ENCODE measurements around the gene PHLDB2. TPM values are rescaled to one million over a fixed set of nuclear protein-coding genes. Genes with fewer than 3 reads are reported as not detected.

Gene PHLDB2
- total RNA-seq, 1 donor from 2014 or later: 59.1 TPM

DNA sequence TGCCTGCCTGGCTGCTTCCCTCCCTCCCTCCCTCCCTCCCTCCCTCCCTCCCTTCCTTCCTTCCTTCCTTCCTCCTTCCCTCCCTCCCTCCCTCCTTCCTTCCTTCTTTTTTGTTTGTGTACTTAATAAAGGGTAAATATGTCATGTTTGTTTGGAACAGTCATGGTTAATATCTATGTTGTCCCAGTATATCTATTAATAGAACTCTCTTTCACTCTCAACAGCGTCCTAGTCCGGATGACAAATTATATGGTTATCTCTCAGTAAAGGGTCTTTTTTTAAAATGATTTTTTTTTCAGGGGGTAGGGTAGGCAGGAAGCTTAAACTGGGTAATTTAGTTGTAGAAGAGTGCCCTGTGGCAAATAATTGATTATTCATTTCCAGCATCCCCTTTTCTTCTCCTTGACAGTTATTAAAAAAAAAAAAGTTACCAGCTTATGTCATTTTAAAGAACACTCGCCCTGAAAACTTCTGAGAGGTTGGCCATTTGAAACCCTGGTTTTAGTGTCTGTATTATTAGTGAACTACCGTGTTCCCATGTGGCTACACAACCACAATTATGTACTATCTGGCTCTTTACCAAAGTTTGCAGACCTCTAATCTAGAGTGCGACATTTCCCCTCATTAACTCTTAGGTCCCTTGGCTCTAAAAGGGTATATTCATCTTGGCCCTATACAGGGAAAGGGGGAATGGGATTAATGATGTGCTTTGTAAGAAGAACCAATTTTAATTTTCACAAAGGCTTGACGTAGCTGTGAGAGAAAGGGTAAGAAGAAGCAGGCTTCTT lies 153.3 kb downstream of the PHLDB2 start:
- Mint-ChIP-seq H3K36me3 (ENCODE audit: insufficient read depth) (no peaks in the 10 kb centered on the region), H3K4me1 (ENCODE audit: low read depth) (peaks cover 2% of the 10 kb centered on the region), H3K9me3 (ENCODE audit: low read depth) (no peaks in the 10 kb centered on the region), H3K4me3 (ENCODE audit: low read depth) (no peak overlapping the region), H3K27ac (peak overlapping the region; percentile 43), H3K27me3 (no peaks in the 10 kb centered on the region)
- TF ChIP-seq, protein P1, sequence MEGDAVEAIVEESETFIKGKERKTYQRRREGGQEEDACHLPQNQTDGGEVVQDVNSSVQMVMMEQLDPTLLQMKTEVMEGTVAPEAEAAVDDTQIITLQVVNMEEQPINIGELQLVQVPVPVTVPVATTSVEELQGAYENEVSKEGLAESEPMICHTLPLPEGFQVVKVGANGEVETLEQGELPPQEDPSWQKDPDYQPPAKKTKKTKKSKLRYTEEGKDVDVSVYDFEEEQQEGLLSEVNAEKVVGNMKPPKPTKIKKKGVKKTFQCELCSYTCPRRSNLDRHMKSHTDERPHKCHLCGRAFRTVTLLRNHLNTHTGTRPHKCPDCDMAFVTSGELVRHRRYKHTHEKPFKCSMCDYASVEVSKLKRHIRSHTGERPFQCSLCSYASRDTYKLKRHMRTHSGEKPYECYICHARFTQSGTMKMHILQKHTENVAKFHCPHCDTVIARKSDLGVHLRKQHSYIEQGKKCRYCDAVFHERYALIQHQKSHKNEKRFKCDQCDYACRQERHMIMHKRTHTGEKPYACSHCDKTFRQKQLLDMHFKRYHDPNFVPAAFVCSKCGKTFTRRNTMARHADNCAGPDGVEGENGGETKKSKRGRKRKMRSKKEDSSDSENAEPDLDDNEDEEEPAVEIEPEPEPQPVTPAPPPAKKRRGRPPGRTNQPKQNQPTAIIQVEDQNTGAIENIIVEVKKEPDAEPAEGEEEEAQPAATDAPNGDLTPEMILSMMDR (IDR thresholded peaks at IDR 0.05; ENCODE audit: unreplicated experiment): no peak
- no peak for DNase-seq (ENCODE audit: low spot score, unreplicated experiment)

DNA sequence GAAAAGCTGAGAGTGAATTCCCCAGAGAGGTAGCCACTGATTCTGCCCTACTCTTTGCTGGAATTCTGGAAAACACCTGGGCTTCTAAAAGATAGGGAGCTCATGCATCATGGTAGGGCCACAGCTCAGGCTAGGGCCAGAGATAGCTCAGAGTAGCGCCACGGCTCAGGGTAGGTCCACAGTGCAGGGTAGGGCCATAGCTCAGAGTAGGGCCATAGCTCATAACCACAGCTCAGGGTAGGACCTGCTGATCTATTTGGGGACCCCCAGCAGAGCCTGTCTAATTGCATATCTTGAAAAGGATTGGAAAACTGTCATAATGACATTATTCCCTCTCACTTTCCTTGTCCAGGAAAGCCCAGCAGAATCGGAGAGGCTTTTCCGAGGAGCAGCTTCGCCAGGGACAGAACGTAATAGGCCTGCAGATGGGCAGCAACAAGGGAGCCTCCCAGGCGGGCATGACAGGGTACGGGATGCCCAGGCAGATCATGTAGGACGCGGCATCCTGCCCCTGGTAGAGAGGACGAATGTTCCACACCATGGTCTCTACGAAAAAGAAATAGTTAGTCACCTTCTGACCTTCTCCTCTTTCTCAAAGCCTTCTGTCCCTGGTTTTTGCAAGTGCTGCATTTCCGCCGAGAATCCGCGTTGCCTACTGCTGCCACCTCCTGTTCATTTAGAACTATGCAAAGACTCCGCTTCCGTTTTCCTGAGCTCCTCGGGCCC lies 154.2 kb downstream of the PHLDB2 start:
- Mint-ChIP-seq H3K27ac (no peak overlapping the region), H3K4me1 (ENCODE audit: low read depth) (peaks cover 2% of the 10 kb centered on the region), H3K36me3 (ENCODE audit: insufficient read depth) (no peaks in the 10 kb centered on the region), H3K4me3 (ENCODE audit: low read depth) (no peak overlapping the region), H3K9me3 (ENCODE audit: low read depth) (no peaks in the 10 kb centered on the region), H3K27me3 (no peaks in the 10 kb centered on the region)
- TF ChIP-seq, protein P1 (IDR thresholded peaks at IDR 0.05; ENCODE audit: unreplicated experiment): peak; percentile 74
- DNase-seq (ENCODE audit: low spot score, unreplicated experiment): peak; percentile 26

DNA sequence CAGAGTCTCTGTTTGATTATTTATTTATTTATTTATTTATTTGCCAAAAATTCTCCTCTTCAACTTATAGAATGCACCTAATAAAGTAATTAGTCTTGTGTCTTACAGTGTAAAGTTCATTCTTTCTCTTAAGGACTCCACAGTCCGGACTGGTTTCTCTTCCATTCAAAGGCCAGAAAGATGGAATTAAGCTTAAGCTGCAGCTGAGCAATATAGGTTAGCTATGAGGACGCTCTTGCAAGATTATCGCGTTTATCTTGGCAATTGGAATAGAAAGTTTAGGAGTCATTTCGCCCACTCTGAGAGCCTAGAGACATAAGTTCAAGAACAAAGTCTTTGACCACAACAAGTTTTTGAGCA lies 154.7 kb downstream of the PHLDB2 start:
- no peak for DNase-seq (ENCODE audit: low spot score, unreplicated experiment)
- TF ChIP-seq, protein P1 (IDR thresholded peaks at IDR 0.05; ENCODE audit: unreplicated experiment): no peak
- Mint-ChIP-seq H3K27ac (no peak overlapping the region), H3K4me3 (ENCODE audit: low read depth) (no peak overlapping the region), H3K4me1 (ENCODE audit: low read depth) (peaks cover 2% of the 10 kb centered on the region), H3K27me3 (no peaks in the 10 kb centered on the region), H3K36me3 (ENCODE audit: insufficient read depth) (no peaks in the 10 kb centered on the region), H3K9me3 (ENCODE audit: low read depth) (no peaks in the 10 kb centered on the region)

DNA sequence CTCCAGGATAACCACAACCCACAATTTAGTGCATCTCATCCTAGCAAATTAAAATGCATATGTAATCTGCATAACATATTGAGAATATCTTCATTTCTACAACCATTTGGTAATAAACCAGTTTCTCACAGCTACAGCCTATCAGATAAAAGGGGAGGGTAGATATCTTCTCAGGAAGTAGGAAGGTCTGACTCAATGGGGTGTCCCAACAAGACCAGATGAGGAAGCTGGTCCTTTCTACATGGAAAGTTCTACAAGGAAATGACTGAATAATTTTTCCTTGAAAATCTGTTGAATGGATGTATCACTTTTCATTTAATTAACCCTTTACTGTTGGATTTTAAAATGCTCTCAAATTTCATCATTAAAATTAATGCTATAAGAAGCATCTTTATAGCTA lies 158.0 kb downstream of the PHLDB2 start:
- peaks cover 2% of the 10 kb centered on the region for H3K9me3 Mint-ChIP-seq (ENCODE audit: low read depth)
- TF ChIP-seq, protein P1 (IDR thresholded peaks at IDR 0.05; ENCODE audit: unreplicated experiment): no peak
- H3K27me3 Mint-ChIP-seq: no peaks in the 10 kb centered on the region
- no peak overlapping the region for H3K4me3 Mint-ChIP-seq (ENCODE audit: low read depth)
- peaks cover 2% of the 10 kb centered on the region for H3K4me1 Mint-ChIP-seq (ENCODE audit: low read depth)
- no peak overlapping the region for H3K27ac Mint-ChIP-seq
- no peaks in the 10 kb centered on the region for H3K36me3 Mint-ChIP-seq (ENCODE audit: insufficient read depth)
- DNase-seq (ENCODE audit: low spot score, unreplicated experiment): no peak

DNA sequence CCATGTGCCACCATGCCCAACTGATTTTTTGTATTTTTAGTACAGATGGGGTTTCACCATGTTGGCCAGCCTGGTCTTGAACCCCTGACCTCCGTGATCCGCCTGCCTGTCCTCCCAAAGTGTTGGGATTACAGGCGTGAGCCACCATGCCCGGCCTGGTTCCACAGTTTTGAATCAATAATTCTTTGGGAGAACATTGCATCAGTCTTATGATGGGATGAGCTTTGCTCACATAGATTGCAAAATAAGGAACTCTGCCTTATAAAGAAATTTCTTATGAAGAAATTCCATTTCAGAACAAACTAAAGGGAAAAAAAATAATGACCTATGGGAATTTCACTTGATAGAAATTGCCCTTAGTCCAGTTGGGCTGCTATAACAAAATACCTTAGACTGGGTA lies 159.6 kb downstream of the PHLDB2 start:
- no peak overlapping the region for H3K27ac Mint-ChIP-seq
- TF ChIP-seq, protein P1 (IDR thresholded peaks at IDR 0.05; ENCODE audit: unreplicated experiment): no peak
- H3K27me3 Mint-ChIP-seq: no peaks in the 10 kb centered on the region
- no peaks in the 10 kb centered on the region for H3K36me3 Mint-ChIP-seq (ENCODE audit: insufficient read depth)
- no peaks in the 10 kb centered on the region for H3K4me1 Mint-ChIP-seq (ENCODE audit: low read depth)
- H3K9me3 Mint-ChIP-seq (ENCODE audit: low read depth): peaks cover 3% of the 10 kb centered on the region
- no peak overlapping the region for H3K4me3 Mint-ChIP-seq (ENCODE audit: low read depth)
- DNase-seq (ENCODE audit: low spot score, unreplicated experiment): no peak

Measured in progenitor cell of endocrine pancreas (in vitro differentiated cells).